ACHN (cell line): ENCODE measurements around the gene TMEM132D.

ENCODE experiments used
- DNase-seq: peaks from one replicate; pipeline ENCODE4 v3.0.0-alpha.2; 2015
- in situ Hi-C: cut with HindIII; loops from 2 replicates; pipeline ENCODE4 v1.10.0; 2017; ENCODE audit warnings: low sequenced_read_pairs, low pct_ligation_motif_present, low pct_unique_long_range_greater_than_20kb

Gene TMEM132D

GRCh38 chr12:129772501-129773493, 131.0 kb downstream of the TMEM132D start:
- peak; percentile 18 for DNase-seq

DNA sequence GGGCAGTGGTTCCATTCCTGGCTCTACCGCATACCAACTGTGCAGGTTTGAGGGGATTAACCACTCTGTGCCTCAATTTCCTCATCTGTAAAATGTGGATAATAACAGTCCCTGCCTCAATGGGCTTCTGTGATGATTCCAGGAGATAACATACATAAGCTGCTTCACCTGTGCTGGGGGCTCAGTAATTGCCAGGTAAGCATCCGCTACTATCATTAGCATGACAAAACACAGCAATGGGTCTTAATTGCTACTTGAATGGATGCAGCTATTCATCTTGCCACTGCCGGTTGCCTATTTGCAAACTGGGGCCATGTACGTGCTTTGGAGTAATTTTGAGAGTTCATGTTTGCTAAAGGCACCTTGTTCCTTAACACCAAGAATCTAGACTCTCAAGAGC, 132.6 kb downstream of the TMEM132D start:
- no peak for DNase-seq
- in situ Hi-C loops, result no loop called here

More at GRCh38 chr12:129772501-129773493, 131.0 kb downstream of the TMEM132D start:
- in situ Hi-C loops, result no loop called here

GRCh38 chr12:129765719-129766118, 138.1 kb downstream of the TMEM132D start:
- no peak for DNase-seq
- in situ Hi-C loops, result no loop called here

DNA sequence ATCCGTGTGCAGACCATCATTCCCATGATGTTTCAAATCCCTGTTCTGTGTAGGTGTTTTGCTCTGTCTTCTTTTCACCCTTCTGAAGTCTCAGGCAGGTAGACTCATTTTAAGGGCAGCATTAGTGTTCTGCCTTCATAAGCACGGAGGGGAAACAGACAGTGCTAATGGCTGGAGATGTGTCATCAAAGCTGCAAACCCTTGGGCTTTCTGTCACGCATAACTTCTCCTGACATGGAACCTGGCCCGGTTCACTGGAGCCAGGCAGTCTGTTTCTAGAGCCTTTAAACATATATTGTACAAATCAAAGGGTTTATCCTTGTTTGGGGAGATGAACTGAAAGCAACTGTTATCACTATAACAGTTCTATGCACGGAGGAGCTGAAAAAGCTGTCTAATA, 141.4 kb downstream of the TMEM132D start:
- peak; percentile 49 for DNase-seq
- in situ Hi-C loops, result no loop called here

GRCh38 chr12:129753586-129753985, 150.2 kb downstream of the TMEM132D start:
- no peak for DNase-seq
- in situ Hi-C loops, result no loop called here

- DNase-seq, result no peak
- in situ Hi-C loops, result no loop called here
Observed at GRCh38 chr12:129750421-129750820, 153.4 kb downstream of the TMEM132D start.

DNA sequence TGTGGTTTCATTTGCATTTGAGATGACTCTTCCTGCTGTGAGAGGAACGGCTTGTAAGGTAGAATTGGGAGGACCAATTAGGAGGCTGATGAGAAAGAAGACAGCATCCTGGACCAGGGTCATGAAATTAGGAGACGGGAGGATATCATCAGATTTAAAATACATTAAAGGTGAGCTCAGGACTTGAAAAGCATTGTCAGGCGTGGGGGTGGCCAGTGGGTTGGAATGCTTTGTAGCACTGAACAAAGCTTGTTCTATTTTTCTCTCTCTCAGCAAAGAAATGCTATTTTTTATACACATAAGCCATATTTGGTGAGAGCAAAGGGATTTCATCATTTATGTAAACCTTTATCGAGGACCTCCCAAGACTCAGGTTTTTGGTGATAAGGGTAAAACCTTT, 157.5 kb downstream of the TMEM132D start:
- DNase-seq, result no peak
- in situ Hi-C loops, result no loop called here

DNA sequence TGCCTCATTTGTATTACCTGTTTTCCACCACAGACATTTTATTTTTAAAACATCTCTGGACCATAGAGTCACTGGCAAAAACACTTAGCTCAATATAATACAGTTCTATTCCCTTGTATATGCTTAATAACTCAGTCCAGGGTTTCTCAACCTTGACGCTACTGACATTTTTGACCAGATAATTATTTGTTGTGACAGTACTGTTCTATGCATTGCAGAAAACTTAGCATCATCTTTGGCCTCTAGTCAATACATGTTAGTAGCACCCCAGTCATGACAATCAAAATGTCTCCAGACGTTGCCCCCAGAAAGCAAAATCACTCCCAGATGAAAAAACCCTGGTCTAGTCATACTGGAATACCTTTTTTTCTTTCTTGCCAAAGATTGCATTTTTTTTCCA, 174.7 kb downstream of the TMEM132D start:
- DNase-seq, result no peak
- in situ Hi-C loops, result no loop called here

- in situ Hi-C loops, result no loop called here
- no peak for DNase-seq
Observed at GRCh38 chr12:129727100-129727499, 176.7 kb downstream of the TMEM132D start.

DNA sequence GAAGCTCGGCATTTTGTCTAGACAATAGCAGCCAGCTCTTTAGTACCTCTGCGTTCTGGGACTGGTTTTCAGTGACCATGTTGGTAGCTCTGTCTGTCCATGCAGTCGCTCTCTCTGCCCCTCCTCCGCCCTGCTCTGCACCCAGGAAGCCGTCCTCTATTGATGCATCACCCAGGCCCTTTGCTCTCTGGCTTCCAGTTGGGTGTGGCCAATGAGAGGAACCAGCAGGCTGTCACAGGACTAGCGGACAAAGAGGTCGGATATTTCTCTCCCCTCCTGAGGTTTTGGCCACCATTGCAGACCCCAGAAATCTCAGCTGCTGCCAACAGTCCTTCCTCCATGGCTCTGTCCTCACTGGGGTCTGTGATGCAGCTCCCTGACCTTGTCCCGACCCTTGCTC, 180.6 kb downstream of the TMEM132D start:
- no peak for DNase-seq
- in situ Hi-C loops, result no loop called here

- in situ Hi-C loops, result no loop called here
Observed at GRCh38 chr12:129720618-129721017, 183.2 kb downstream of the TMEM132D start.

DNA sequence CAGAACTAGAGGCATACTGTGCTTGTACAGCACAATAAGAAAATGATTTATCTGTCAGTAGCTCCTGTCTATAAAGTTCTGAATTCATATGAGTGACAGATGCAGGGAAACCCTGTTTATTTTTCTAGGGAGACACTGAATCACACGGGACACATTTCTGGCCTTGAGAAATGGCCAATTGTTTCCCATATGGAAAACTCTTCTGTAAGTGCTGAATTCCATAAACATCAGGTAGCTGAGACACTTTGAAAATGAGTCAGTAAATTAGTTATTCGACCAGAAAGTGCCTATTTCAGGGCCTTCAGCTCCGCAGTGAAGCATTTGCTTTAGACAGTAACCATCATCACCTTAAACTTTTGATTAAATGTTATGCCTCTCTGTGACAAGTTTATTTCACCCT, 184.4 kb downstream of the TMEM132D start:
- in situ Hi-C loops, result no loop called here
- DNase-seq, result no peak

More at GRCh38 chr12:129720618-129721017, 183.2 kb downstream of the TMEM132D start:
- DNase-seq, result no peak

- in situ Hi-C loops, result no loop called here
- no peak for DNase-seq
Observed at GRCh38 chr12:129717438-129717837, 186.4 kb downstream of the TMEM132D start.

DNA sequence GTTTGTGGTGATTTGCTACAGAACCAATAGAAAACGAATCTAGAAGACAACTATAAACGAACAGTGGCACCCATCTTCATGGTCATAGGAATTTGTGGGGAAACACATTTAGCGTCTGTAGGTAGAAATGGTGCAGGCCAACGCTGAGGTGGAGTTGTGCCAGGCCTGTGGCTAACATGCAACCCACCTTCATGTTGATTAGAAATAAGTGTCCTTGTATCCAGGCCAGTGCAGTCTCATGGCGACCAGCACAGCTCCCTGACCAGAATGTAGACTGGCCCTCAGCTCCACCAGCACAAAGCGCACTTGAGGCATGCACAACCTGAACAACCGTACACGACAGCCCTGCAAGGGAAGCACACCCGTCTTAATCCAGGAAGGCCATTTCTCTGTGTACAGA, 187.0 kb downstream of the TMEM132D start:
- in situ Hi-C loops, result no loop called here
- no peak for DNase-seq

DNA sequence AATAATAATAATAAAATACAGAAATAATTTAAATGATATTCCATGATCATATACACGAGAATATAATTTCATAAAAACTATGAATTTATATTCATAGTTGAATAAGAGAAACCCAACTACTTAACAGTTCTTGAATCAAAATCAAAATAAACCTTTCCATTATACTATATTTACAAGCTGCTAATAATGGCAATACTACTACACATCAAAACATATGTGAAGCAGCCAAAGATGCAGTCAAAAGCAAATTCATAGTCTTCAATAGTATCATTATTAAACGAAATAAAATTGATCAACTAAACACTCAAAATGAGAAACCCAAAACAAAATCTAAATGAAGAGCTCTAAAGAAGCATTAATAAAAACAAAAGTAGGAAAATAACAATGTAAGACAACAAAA, 197.1 kb downstream of the TMEM132D start:
- no peak for DNase-seq
- in situ Hi-C loops, result no loop called here

- no peak for DNase-seq
- in situ Hi-C loops, result no loop called here
Observed at GRCh38 chr12:129704232-129704830, 199.5 kb downstream of the TMEM132D start.

DNA sequence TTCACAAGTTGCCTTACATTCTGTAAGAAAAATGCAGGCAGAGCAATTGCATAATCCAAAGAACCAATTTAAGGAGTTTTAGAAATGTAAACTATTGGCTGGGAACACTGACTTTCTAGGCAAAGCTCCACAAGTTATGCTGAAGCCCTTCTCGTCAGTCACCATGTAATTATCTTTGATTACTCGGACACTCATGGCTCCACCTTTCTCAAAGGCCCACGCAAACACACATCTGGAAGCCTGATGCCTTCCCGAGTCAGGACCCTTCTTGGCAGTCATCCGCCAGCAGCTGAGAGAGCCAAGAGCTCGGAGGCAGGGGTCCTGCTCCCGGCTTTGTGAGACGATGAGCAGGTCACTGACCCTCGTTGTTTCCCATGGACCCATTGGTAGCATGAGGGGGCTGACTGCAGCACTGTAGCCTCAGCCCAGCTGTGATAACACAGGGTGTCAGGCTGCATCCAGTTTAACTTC, 202.2 kb downstream of the TMEM132D start:
- in situ Hi-C loops, result no loop called here
- no peak for DNase-seq

DNA sequence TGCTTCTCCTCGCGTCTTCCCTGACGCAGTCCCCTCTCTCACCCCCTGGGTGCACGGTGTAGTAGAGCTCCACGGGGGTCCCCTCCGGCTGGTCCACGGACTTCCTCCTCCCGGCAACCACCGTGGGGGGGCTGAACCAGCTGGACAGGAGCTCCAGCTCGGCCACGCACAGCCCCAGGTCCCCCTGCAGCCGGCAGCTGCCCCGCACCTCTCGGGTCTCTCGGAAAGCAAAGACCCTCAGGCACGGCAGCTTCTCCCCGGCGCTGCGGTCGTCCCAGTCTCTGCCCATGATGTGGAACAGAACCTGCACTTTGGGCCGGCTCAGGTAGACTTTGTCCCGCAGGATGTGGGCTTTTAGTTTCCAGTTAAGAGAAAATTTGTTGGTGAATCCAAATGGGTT, 203.8 kb downstream of the TMEM132D start:
- in situ Hi-C loops, result no loop called here
- DNase-seq, result no peak

DNA sequence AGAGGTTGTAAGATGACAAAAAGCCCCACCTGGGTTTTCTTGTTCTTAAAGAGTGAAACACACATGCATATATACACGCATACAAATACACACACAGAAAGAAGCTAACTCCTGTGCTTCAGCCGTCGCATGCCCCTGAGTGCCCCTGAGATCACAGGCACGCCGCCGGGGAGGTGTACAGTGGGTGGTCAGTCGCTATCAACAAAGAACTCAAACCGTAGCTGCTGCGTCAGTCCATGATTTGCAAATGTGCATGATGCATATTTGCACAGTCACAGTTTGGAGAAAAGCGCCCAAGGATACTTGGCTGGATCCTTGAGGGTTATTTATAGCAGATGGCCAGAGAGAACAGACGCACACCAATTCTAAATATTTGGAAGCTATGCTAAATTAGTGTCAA, 206.9 kb downstream of the TMEM132D start:
- no peak for DNase-seq
- in situ Hi-C loops, result no loop called here

GRCh38 chr12:129696405-129696804, 207.4 kb downstream of the TMEM132D start:
- in situ Hi-C loops, result no loop called here
- DNase-seq, result no peak
